Measurements from ENCODE around the gene NUBPL. TPM values are rescaled to one million over a fixed set of nuclear protein-coding genes. Genes with fewer than 3 reads are reported as not detected.
"Not testable (repeated sequence)": the region's sequence is repeated elsewhere in the genome, so short reads cannot be mapped to it uniquely, and the experiment has no call there.

Gene NUBPL
- total RNA-seq, 2 donors from 2014 or later, result 6.7 to 13.1 TPM

DNA sequence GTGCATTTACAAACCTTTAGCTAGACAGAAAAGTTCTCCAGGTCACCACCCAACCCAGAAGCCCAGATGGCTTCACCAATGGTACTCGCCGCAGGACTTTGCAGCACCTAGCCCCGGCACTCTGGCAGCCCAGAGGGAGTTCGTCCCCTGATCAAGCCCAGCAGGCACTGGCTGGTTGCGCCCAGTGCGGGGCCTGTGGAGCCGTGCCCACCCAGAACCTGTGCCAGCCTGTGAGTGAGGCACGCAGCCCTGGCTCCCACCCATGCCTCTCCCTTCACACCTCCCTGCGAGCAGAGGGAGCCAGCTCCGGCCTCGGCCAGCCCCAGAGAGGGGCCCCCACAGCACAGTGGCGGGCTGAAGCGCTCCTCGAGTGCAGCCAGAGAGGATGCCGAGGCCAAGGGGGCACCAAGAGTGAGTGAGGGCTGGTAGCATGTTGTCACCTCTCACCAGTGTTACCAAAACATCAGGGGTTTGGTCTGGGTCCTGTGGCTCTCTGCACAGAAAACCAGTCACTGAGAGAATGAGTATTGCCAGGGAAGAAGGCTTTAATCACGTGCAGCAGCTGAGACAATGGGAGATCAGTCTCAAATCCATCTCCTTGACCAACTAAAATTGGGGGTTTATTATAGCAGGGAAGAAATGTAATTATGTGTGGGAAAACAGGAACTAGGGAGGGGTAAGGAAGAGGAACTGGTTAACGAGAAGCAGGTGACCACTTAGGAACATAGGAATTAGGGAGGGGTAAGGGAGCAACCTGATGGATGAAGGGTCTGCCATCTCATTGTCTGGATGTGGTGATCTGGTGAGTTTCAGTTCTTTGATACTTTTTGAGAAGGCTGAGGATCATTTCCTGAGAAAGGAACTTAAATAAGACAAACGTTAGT, 151.3 kb downstream of the NUBPL start:
- Mint-ChIP-seq H3K4me1 (no peaks in the 10 kb centered on the region), H3K27ac (no peak overlapping the region), H3K9me3 (peaks cover under 1% of the 10 kb centered on the region), H3K36me3 (ENCODE audit: low read depth) (peaks cover 9% of the 10 kb centered on the region), H3K27me3 (no peaks in the 10 kb centered on the region), H3K4me3 (no peak overlapping the region)
- no peak for ATAC-seq (replicated peaks)

GRCh38 chr14:31716208-31716607, 155.0 kb downstream of the NUBPL start:
- Mint-ChIP-seq H3K36me3 (ENCODE audit: low read depth) (no peaks in the 10 kb centered on the region), H3K9me3 (no peaks in the 10 kb centered on the region), H3K4me3 (no peak overlapping the region), H3K27me3 (no peaks in the 10 kb centered on the region), H3K27ac (no peak overlapping the region), H3K4me1 (no peaks in the 10 kb centered on the region)
- ATAC-seq (replicated peaks), result peak; percentile 72

DNA sequence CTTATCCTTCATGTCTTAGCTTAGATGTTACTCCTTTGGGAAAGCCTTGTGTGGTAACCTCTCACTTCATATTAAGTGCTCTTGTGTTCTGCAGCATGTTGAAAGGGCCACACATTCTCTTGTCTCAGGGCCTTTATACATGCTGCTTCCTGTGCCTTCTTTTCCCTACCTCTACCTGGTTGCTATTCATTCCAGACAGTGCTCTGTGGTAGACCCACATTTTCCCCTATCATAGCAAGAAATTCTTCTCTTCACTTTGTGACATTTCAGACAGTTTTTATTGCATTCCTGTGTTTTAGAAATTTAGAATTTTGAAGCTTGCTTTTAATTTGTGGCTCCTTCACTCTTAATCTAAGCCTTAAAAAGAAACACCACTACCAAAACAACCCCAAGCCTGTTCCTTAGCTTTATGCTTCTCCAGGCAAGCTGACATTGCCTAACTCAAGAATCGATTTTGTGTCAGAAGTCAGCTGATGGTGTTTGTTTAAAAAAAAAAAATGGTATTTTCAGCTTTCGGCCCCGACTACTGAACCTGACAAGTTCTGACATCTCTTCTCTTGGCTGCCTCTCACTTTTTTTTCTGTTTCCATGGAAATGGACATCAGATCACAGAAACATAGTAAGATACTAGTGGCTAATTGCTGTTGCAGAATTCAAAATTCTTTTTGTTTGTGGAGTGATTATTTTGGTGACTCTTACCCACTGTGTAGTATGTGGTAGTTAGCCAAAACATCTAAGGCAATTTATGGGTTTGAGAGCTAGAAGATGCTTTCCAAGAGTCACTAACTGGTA, 156.3 kb downstream of the NUBPL start:
- Mint-ChIP-seq H3K27ac (no peak overlapping the region), H3K4me3 (no peak overlapping the region), H3K36me3 (ENCODE audit: low read depth) (peaks cover 3% of the 10 kb centered on the region), H3K4me1 (no peaks in the 10 kb centered on the region), H3K9me3 (peaks cover 3% of the 10 kb centered on the region), H3K27me3 (no peaks in the 10 kb centered on the region)
- no peak for ATAC-seq (replicated peaks)

DNA sequence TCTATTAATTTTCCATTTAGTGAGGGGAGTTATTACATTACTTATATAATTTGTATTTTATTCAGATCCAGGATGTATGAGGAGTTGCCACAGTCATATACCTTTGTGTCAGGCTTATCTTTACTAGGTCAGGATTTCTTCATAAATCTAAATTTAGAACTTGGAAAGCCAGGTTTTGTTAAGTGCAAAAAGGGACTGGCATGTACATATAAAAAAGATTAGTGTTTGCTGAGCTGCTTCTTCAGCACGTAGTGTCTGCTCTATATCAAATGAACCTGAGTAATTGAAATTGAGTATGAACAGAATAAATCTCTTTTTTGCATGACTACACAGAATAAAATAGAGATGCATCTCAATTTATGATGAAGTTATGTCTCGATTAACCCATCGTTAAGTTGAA, 157.4 kb downstream of the NUBPL start:
- Mint-ChIP-seq H3K27me3 (no peaks in the 10 kb centered on the region), H3K9me3 (peaks cover 4% of the 10 kb centered on the region), H3K4me1 (no peaks in the 10 kb centered on the region), H3K27ac (no peak overlapping the region), H3K36me3 (ENCODE audit: low read depth) (peaks cover 8% of the 10 kb centered on the region), H3K4me3 (no peak overlapping the region)
- no peak for ATAC-seq (replicated peaks)

DNA sequence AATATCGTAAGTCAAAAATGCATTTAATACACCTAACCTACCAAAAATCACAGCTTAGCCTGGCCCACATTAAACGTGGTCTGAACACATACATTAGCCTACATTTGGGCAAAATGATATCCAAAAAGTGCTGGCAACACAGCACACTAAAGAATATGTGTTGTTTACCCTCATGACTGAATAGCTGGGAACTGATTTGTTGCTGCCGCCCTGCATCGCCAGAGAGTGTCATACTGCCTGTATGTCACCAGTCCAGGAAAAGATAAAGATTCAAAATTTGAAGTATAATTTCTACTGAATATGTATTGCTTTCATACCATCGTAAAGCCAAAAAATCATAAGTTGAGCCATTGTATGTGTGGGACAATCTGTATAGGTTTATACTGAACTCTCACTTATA, 157.8 kb downstream of the NUBPL start:
- Mint-ChIP-seq H3K4me1 (no peaks in the 10 kb centered on the region), H3K36me3 (ENCODE audit: low read depth) (peaks cover 8% of the 10 kb centered on the region), H3K27ac (no peak overlapping the region), H3K9me3 (peaks cover 4% of the 10 kb centered on the region), H3K27me3 (no peaks in the 10 kb centered on the region), H3K4me3 (no peak overlapping the region)
- no peak for ATAC-seq (replicated peaks)

DNA sequence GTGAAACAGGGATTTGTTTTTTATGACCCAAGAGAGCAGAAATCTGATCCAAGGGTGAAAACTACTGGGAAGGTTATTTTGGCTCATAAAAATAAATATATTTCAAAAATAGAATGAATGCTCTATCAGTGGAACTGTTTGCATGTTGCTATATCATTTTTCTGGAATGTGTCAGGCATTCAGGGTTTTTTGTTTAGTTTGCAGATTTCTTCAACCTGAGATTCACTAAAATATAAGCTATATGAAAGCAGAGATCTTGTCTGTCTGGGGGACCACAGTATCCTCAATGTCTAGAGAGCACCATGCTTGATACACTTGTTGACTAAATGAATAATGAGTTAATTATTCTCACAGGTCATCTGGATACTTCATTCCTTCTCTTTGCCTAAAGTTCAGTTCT, 165.1 kb downstream of the NUBPL start:
- ATAC-seq (replicated peaks), result no peak
- no peaks in the 10 kb centered on the region for H3K4me1 Mint-ChIP-seq
- peaks cover 4% of the 10 kb centered on the region for H3K9me3 Mint-ChIP-seq
- H3K27ac Mint-ChIP-seq, result no peak overlapping the region
- H3K27me3 Mint-ChIP-seq, result no peaks in the 10 kb centered on the region
- H3K36me3 Mint-ChIP-seq (ENCODE audit: low read depth), result peaks cover 23% of the 10 kb centered on the region
- no peak overlapping the region for H3K4me3 Mint-ChIP-seq

- Mint-ChIP-seq H3K4me3 (no peak overlapping the region), H3K27ac (no peak overlapping the region), H3K27me3 (no peaks in the 10 kb centered on the region)
Observed at GRCh38 chr14:31727797-31728196, 166.6 kb downstream of the NUBPL start.

GRCh38 chr14:31740688-31741087, 179.5 kb downstream of the NUBPL start:
- Mint-ChIP-seq H3K4me3 (no peak overlapping the region), H3K36me3 (ENCODE audit: low read depth) (peaks cover 6% of the 10 kb centered on the region), H3K27ac (no peak overlapping the region), H3K4me1 (no peaks in the 10 kb centered on the region), H3K27me3 (no peaks in the 10 kb centered on the region), H3K9me3 (peaks cover 4% of the 10 kb centered on the region)
- ATAC-seq (replicated peaks), result no peak

More at GRCh38 chr14:31727797-31728196, 166.6 kb downstream of the NUBPL start:
- Mint-ChIP-seq H3K4me1 (no peaks in the 10 kb centered on the region), H3K9me3 (no peaks in the 10 kb centered on the region), H3K36me3 (ENCODE audit: low read depth) (peaks cover 22% of the 10 kb centered on the region)
- ATAC-seq (replicated peaks), result no peak

GRCh38 chr14:31745741-31746140, 184.5 kb downstream of the NUBPL start:
- Mint-ChIP-seq H3K4me1 (peaks cover 4% of the 10 kb centered on the region), H3K27me3 (no peaks in the 10 kb centered on the region), H3K9me3 (peaks cover 27% of the 10 kb centered on the region), H3K27ac (no peak overlapping the region), H3K36me3 (ENCODE audit: low read depth) (peaks cover 16% of the 10 kb centered on the region), H3K4me3 (no peak overlapping the region)
- ATAC-seq (replicated peaks), result no peak

- peaks cover 16% of the 10 kb centered on the region for H3K36me3 Mint-ChIP-seq (ENCODE audit: low read depth)
- peaks cover 29% of the 10 kb centered on the region for H3K9me3 Mint-ChIP-seq
- no peak for ATAC-seq (replicated peaks)
Observed at GRCh38 chr14:31746326-31746725, 185.1 kb downstream of the NUBPL start.

DNA sequence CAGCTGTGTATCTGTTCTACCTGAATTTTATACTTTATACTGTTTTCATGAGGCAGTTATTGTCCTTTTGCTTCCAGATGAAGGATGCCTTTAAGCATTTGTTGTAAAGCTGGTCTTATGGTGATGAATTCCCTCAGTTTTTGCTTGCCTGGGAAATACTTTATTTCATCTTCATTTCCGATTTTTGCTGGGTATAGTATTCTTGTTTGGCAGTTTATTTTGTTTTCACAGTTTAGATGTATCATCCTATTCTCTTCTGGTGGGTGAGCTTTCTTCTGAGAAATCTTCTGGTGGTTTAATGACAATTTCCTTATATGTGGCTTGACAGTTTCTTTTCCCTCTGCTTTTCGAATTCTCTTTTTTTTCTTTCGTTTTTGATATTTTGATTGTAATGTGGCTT, 188.1 kb downstream of the NUBPL start:
- no peak overlapping the region for H3K27ac Mint-ChIP-seq
- H3K27me3 Mint-ChIP-seq, result no peaks in the 10 kb centered on the region
- H3K4me3 Mint-ChIP-seq, result no peak overlapping the region
- peaks cover 35% of the 10 kb centered on the region for H3K9me3 Mint-ChIP-seq
- H3K36me3 Mint-ChIP-seq (ENCODE audit: low read depth), result peaks cover 23% of the 10 kb centered on the region
- peaks cover 4% of the 10 kb centered on the region for H3K4me1 Mint-ChIP-seq
- no peak for ATAC-seq (replicated peaks)

More at GRCh38 chr14:31746326-31746725, 185.1 kb downstream of the NUBPL start:
- Mint-ChIP-seq H3K27ac (no peak overlapping the region), H3K27me3 (no peaks in the 10 kb centered on the region), H3K4me3 (no peak overlapping the region), H3K4me1 (peaks cover 4% of the 10 kb centered on the region)

DNA sequence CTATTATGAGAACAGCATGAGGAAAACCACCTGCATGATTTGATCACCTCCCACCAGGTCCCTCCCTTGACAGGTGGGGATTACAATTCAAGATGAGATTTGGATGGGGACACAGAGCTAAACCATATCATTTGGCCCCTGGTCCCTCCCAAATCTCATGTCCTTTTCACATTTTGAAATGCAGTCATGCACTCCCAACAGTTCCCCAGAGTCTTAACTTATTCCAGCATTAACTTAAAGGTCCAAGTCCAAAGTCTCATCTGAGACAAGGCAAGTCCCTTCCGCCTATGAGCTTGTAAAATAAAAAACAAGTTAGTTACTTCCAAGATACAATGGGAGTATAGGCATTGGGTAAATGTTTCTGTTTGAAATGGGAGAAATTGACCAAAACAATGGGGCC, 189.8 kb downstream of the NUBPL start:
- not testable (repeated sequence) for H3K27ac Mint-ChIP-seq; H3K4me1 Mint-ChIP-seq; ATAC-seq (replicated peaks); H3K27me3 Mint-ChIP-seq; H3K4me3 Mint-ChIP-seq
- Mint-ChIP-seq H3K36me3 (ENCODE audit: low read depth) (peaks cover 16% of the 10 kb centered on the region), H3K9me3 (peaks cover 35% of the 10 kb centered on the region)

DNA sequence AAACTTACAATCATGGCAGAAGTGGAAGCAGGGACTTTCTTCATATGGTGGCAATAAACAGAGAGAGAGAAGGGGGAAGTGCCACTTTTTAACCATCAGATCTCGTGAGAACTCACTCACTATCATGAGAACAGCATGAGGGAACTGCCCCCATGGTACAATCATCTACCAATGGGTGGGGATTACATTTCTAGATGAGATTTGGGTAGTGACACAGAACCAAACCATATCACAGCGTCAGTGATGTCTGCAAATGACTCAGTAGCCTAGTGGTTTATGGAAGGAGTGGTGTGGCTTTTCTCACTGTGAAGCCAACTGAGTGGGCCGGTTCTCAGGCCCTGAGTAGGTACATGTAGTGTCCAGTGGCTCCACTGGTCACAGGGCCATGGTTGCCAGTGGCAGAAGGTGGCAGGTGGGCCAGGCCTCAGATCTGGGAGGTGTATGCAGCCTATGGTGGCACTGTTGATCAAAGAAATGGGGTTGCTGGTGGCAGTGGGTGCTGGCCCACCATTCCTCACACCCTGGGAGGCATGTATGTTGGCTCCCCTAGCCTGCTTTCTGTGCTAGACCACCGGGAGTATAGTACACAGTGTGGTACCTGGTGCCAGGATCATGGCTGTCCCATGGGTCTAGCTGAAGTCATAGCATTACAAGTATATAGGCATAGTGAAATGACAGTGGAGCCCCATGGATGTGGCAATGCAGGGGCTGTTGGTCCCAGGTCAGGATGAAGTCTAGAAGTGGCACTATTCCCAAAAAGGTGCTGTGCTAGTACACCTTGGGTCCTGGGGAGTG, 191.9 kb downstream of the NUBPL start:
- H3K27ac Mint-ChIP-seq, result no peak overlapping the region
- no peak overlapping the region for H3K4me3 Mint-ChIP-seq
- H3K4me1 Mint-ChIP-seq, result peaks cover 4% of the 10 kb centered on the region
- peaks cover 29% of the 10 kb centered on the region for H3K9me3 Mint-ChIP-seq
- ATAC-seq (replicated peaks), result peak; percentile 75
- peaks cover 16% of the 10 kb centered on the region for H3K36me3 Mint-ChIP-seq (ENCODE audit: low read depth)
- no peaks in the 10 kb centered on the region for H3K27me3 Mint-ChIP-seq

DNA sequence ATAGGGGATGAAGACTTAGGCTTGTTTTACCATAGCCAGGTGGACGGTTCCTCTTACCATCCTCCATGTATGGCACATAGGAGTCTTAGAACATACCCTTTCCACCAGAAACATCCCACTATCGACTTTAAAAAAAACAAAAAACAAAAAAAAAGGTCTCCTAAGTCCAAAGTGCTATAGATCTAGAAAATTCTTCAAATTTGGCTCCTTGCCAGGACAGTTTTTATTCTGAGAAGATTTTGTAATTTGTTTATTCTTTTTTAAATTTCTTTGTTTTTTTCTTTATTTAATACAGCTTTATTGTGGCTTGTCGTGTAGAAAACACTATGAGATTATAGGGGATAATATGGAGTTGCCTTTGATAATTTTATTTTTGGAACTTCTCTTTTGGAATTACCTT, 197.7 kb downstream of the NUBPL start:
- Mint-ChIP-seq H3K4me1 (no peaks in the 10 kb centered on the region), H3K27me3 (no peaks in the 10 kb centered on the region), H3K27ac (no peak overlapping the region), H3K9me3 (no peaks in the 10 kb centered on the region), H3K36me3 (ENCODE audit: low read depth) (no peaks in the 10 kb centered on the region), H3K4me3 (no peak overlapping the region)
- no peak for ATAC-seq (replicated peaks)

Measured in activated T-helper 17 cell treated with anti-CD3 and anti-CD28 coated beads, Interleukin-2, amount 50 U/mL, for 72 hours (primary cell).